Naive thymus-derived CD8-positive, alpha-beta T cell (primary cell): ENCODE results near the gene HLF. TPM values are rescaled to one million over a fixed set of nuclear protein-coding genes. Genes with fewer than 3 reads are reported as not detected.
A peak's percentile ranks its signal among the peaks of the same experiment; 100 is the strongest.

Experiments used
- ATAC-seq, 2 donors: fragments of 150-1000 bp; cut with Tn5 transposase in 1 of 2; sonication (Bioruptor Pico), chemical (Tn5 transposase) in 1 of 2; 1 replicate in 1 of 2; 2 replicates in 1 of 2; pipeline ENCODE4 v1.10.0; 2021; ENCODE audit warnings: mild to moderate bottlenecking in 2 of 2, moderate library complexity in 2 of 2
- POLR2A ChIA-PET: fragments of 350-600 bp; sonication (Branson Sonifier 250); formaldehyde crosslinking; loops from one replicate; lab custom pipeline; 2021; ENCODE audit warnings: antibody characterized with exemption; lab: Charles Lee
- DNase-seq, 10 donors: peaks; one replicate each; pipeline versions ENCODE4 v3.0.0 to v3.0.0-alpha.2; 2020 to 2022
- H3K27ac Mint-ChIP-seq, 10 donors: one replicate each; pipeline ENCODE4 v1.8.0; 2020 to 2022; ENCODE audit warnings: mild to moderate bottlenecking in 10 of 10, mixed read lengths in 10 of 10, moderate library complexity in 4 of 10, inconsistent platforms in 1 of 10
- H3K27me3 Mint-ChIP-seq, 5 donors: one replicate each; pipeline ENCODE4 v1.8.0; 2021 to 2022; ENCODE audit warnings: mixed read lengths in 5 of 5
- H3K36me3 Mint-ChIP-seq, 3 donors: one replicate each; pipeline ENCODE4 v1.8.0; 2020 to 2022; ENCODE audit warnings: mixed read lengths in 3 of 3, mild to moderate bottlenecking in 2 of 3, inconsistent platforms in 1 of 3
- H3K4me1 Mint-ChIP-seq, 4 donors: one replicate each; pipeline ENCODE4 v1.8.0; 2021 to 2022; ENCODE audit warnings: mixed read lengths in 4 of 4
- H3K4me3 Mint-ChIP-seq, 10 donors: one replicate each; pipeline ENCODE4 v1.8.0; 2020 to 2022; ENCODE audit warnings: mild to moderate bottlenecking in 10 of 10, mixed read lengths in 10 of 10, moderate library complexity in 6 of 10, inconsistent platforms in 1 of 10
- H3K9me3 Mint-ChIP-seq, 9 donors: one replicate each; pipeline ENCODE4 v1.8.0; 2020 to 2022; ENCODE audit warnings: mixed read lengths in 9 of 9, mild to moderate bottlenecking in 3 of 9, inconsistent platforms in 1 of 9, moderate library complexity in 1 of 9
- polyA plus RNA-seq, 3 donors: library from polyadenylated mRNA; unstranded; fragments of 300-500 nt; fragmentation: Illumina TruSeq; gene quantifications; one replicate each; pipeline ENCODE4 v1.2.3, GENCODE V29; 2021
- total RNA-seq, 8 experiments: library from RNA in 2 of 8; stranded (reverse) in 2 of 8; gene quantifications; one replicate each; pipeline ENCODE4 v1.2.3 and lab custom pipeline; 2021 to 2026

HLF gene
- total RNA-seq (under 1 TPM; 0.49 TPM), polyA plus RNA-seq (under 1 TPM in 1 of 3 donors, not detected in 2; 0.03 TPM), total RNA-seq (lab: John Stamatoyannopoulos, UW) (0 to 1.7 (median 0.40) reads per million in 6 experiments)

- peaks cover 37 to 76% (median 57%) of the 10 kb centered on the region in 5 donors for H3K27me3 Mint-ChIP-seq
- peaks cover 0 to 6% (median 3%) of the 10 kb centered on the region in 9 donors for H3K9me3 Mint-ChIP-seq
- peak within 1 kb of the TSS; percentile 75 to 88 (median 82) for H3K4me3 Mint-ChIP-seq
- H3K36me3 Mint-ChIP-seq: peaks cover 0 to 6% (median 0%) of the 10 kb centered on the region in 3 donors
- ATAC-seq (peak; percentile 89 to 92), DNase-seq (peak; percentile 41 to 77 (median 62))
- peaks cover 7 to 28% (median 22%) of the 10 kb centered on the region in 4 donors for H3K4me1 Mint-ChIP-seq
- peak within 1 kb of the TSS in 1 of 10 donors; percentile 36 for H3K27ac Mint-ChIP-seq
- POLR2A ChIA-PET: interaction anchor here (0.7 to 3.5 kb wide), 3 partner anchors 12 to 38 kb away, joined by 3 to 22 read pairs (median 4); no protein-coding TSS in a partner anchor
Observed at GRCh38 chr17:55264645-55265298, at the start of gene HLF. HLF (plus strand) TSS chr17:55264960; CDS start chr17:55265485, 525 bp downstream.

- Mint-ChIP-seq H3K4me3 (no peak overlapping the region), H3K27me3 (peaks cover 3 to 10% (median 6%) of the 10 kb centered on the region in 5 donors), H3K4me1 (no peaks in the 10 kb centered on the region), H3K27ac (no peak overlapping the region), H3K9me3 (peaks cover 0 to 3% (median 0%) of the 10 kb centered on the region in 9 donors), H3K36me3 (peaks cover 0 to 2% (median 0%) of the 10 kb centered on the region in 3 donors)
- POLR2A ChIA-PET: no interaction called here
- DNase-seq (no peak), ATAC-seq (no peak)
Observed at GRCh38 chr17:55215711-55216110, 49.0 kb upstream of the HLF start.

GRCh38 chr17:55216888-55217287 lies 47.9 kb upstream of the HLF start:
- H3K4me3 Mint-ChIP-seq: no peak overlapping the region
- H3K9me3 Mint-ChIP-seq: peaks cover 0 to 3% (median 0%) of the 10 kb centered on the region in 9 donors
- H3K27ac Mint-ChIP-seq: no peak overlapping the region
- no peak for DNase-seq
- POLR2A ChIA-PET: no interaction called here
- H3K4me1 Mint-ChIP-seq: no peaks in the 10 kb centered on the region
- no peak for ATAC-seq
- H3K36me3 Mint-ChIP-seq: peaks cover 0 to 2% (median 0%) of the 10 kb centered on the region in 3 donors
- peaks cover 5 to 10% (median 7%) of the 10 kb centered on the region in 5 donors for H3K27me3 Mint-ChIP-seq

GRCh38 chr17:55219459-55219858 lies 45.3 kb upstream of the HLF start:
- peaks cover 0 to 3% (median 0%) of the 10 kb centered on the region in 9 donors for H3K9me3 Mint-ChIP-seq
- H3K27ac Mint-ChIP-seq: no peak overlapping the region
- H3K4me1 Mint-ChIP-seq: no peaks in the 10 kb centered on the region
- no peak overlapping the region for H3K4me3 Mint-ChIP-seq
- no peak for ATAC-seq
- peaks cover 0 to 2% (median 0%) of the 10 kb centered on the region in 3 donors for H3K36me3 Mint-ChIP-seq
- DNase-seq: no peak
- H3K27me3 Mint-ChIP-seq: peaks cover 9 to 19% (median 11%) of the 10 kb centered on the region in 5 donors
- POLR2A ChIA-PET: no interaction called here

GRCh38 chr17:55219934-55220333 lies 44.8 kb upstream of the HLF start:
- Mint-ChIP-seq H3K4me1 (no peaks in the 10 kb centered on the region), H3K27ac (no peak overlapping the region), H3K4me3 (no peak overlapping the region), H3K36me3 (peaks cover 0 to 2% (median 0%) of the 10 kb centered on the region in 3 donors), H3K9me3 (peaks cover 0 to 3% (median 0%) of the 10 kb centered on the region in 9 donors), H3K27me3 (peaks cover 7 to 22% (median 11%) of the 10 kb centered on the region in 5 donors)
- DNase-seq (no peak), ATAC-seq (no peak)
- POLR2A ChIA-PET: no interaction called here

- ATAC-seq: no peak
Observed at GRCh38 chr17:55223524-55223923, 41.2 kb upstream of the HLF start.

GRCh38 chr17:55224746-55225145 lies 40.0 kb upstream of the HLF start:
- no peaks in the 10 kb centered on the region for H3K4me1 Mint-ChIP-seq
- H3K4me3 Mint-ChIP-seq: no peak overlapping the region
- DNase-seq (no peak), ATAC-seq (no peak)
- no peaks in the 10 kb centered on the region for H3K36me3 Mint-ChIP-seq
- POLR2A ChIA-PET: no interaction called here
- H3K27me3 Mint-ChIP-seq: peaks cover 8 to 47% (median 16%) of the 10 kb centered on the region in 5 donors
- no peak overlapping the region for H3K27ac Mint-ChIP-seq
- H3K9me3 Mint-ChIP-seq: peaks cover 0 to 3% (median 0%) of the 10 kb centered on the region in 9 donors

More at GRCh38 chr17:55223524-55223923, 41.2 kb upstream of the HLF start:
- POLR2A ChIA-PET: no interaction called here
- Mint-ChIP-seq H3K4me1 (no peaks in the 10 kb centered on the region), H3K36me3 (no peaks in the 10 kb centered on the region), H3K4me3 (no peak overlapping the region), H3K27me3 (peaks cover 9 to 44% (median 16%) of the 10 kb centered on the region in 5 donors), H3K27ac (no peak overlapping the region), H3K9me3 (peaks cover 0 to 3% (median 0%) of the 10 kb centered on the region in 9 donors)
- no peak for DNase-seq

- no peak overlapping the region for H3K4me3 Mint-ChIP-seq
- H3K4me1 Mint-ChIP-seq: no peaks in the 10 kb centered on the region
- no peaks in the 10 kb centered on the region for H3K36me3 Mint-ChIP-seq
- POLR2A ChIA-PET: no interaction called here
- ATAC-seq: no peak
- H3K27ac Mint-ChIP-seq: no peak overlapping the region
- H3K27me3 Mint-ChIP-seq: peaks cover 8 to 51% (median 16%) of the 10 kb centered on the region in 5 donors
- peaks cover 0 to 3% (median 0%) of the 10 kb centered on the region in 9 donors for H3K9me3 Mint-ChIP-seq
- no peak for DNase-seq
Observed at GRCh38 chr17:55225237-55225636, 39.5 kb upstream of the HLF start.

GRCh38 chr17:55228683-55229192 lies 36.0 kb upstream of the HLF start:
- H3K9me3 Mint-ChIP-seq: peaks cover 0 to 5% (median 0%) of the 10 kb centered on the region in 9 donors
- H3K36me3 Mint-ChIP-seq: no peaks in the 10 kb centered on the region
- DNase-seq: no peak
- peaks cover 7 to 48% (median 8%) of the 10 kb centered on the region in 5 donors for H3K27me3 Mint-ChIP-seq
- no peak overlapping the region for H3K27ac Mint-ChIP-seq
- ATAC-seq: no peak
- POLR2A ChIA-PET: interaction anchor here (1.3 kb wide), 1 partner anchor 9 kb away, joined by 3 read pairs; no protein-coding TSS in a partner anchor
- H3K4me1 Mint-ChIP-seq: no peaks in the 10 kb centered on the region
- H3K4me3 Mint-ChIP-seq: no peak overlapping the region

GRCh38 chr17:55229276-55229675 lies 35.5 kb upstream of the HLF start:
- POLR2A ChIA-PET: interaction anchor here (1.3 kb wide), 1 partner anchor 8 kb away, joined by 3 read pairs; no protein-coding TSS in a partner anchor
- no peak for ATAC-seq
- no peaks in the 10 kb centered on the region for H3K36me3 Mint-ChIP-seq
- H3K27me3 Mint-ChIP-seq: peaks cover 7 to 47% (median 8%) of the 10 kb centered on the region in 5 donors
- peaks cover 0 to 11% (median 0%) of the 10 kb centered on the region in 9 donors for H3K9me3 Mint-ChIP-seq
- no peak overlapping the region for H3K4me3 Mint-ChIP-seq
- H3K27ac Mint-ChIP-seq: peak overlapping the region in 1 of 10 donors; percentile 19
- no peak for DNase-seq
- H3K4me1 Mint-ChIP-seq: no peaks in the 10 kb centered on the region

- H3K27me3 Mint-ChIP-seq: peaks cover 3 to 36% (median 5%) of the 10 kb centered on the region in 5 donors
- no peaks in the 10 kb centered on the region for H3K4me1 Mint-ChIP-seq
- POLR2A ChIA-PET: interaction anchor here (0.7 kb wide), 1 partner anchor 10 kb away, joined by 3 read pairs; no protein-coding TSS in a partner anchor
- H3K36me3 Mint-ChIP-seq: no peaks in the 10 kb centered on the region
- ATAC-seq (no peak), DNase-seq (no peak)
- H3K4me3 Mint-ChIP-seq: no peak overlapping the region
- no peak overlapping the region for H3K27ac Mint-ChIP-seq
- H3K9me3 Mint-ChIP-seq: peaks cover 0 to 11% (median 0%) of the 10 kb centered on the region in 9 donors
Observed at GRCh38 chr17:55230716-55231115, 34.0 kb upstream of the HLF start.

- H3K27ac Mint-ChIP-seq: no peak overlapping the region
Observed at GRCh38 chr17:55233840-55234239, 30.9 kb upstream of the HLF start.

More at GRCh38 chr17:55233840-55234239, 30.9 kb upstream of the HLF start:
- no peak overlapping the region for H3K4me3 Mint-ChIP-seq
- DNase-seq: no peak
- peaks cover 0 to 11% (median 0%) of the 10 kb centered on the region in 9 donors for H3K9me3 Mint-ChIP-seq
- no peaks in the 10 kb centered on the region for H3K36me3 Mint-ChIP-seq
- POLR2A ChIA-PET: no interaction called here
- H3K27me3 Mint-ChIP-seq: peaks cover 1 to 19% (median 6%) of the 10 kb centered on the region in 5 donors
- no peak for ATAC-seq
- peaks cover 6 to 18% (median 16%) of the 10 kb centered on the region in 4 donors for H3K4me1 Mint-ChIP-seq
